GM11168 (cell line): Measurements from ENCODE around the gene HINT3.

Experiments
- in situ Hi-C: fragments of 300-500 bp; cut with MboI; formaldehyde crosslinking; loops from one replicate; pipeline ENCODE4 v1.12.0; 2022; ENCODE audit warnings: low sequenced_read_pairs; ENCODE audit not compliant: unreplicated experiment

Gene HINT3

DNA sequence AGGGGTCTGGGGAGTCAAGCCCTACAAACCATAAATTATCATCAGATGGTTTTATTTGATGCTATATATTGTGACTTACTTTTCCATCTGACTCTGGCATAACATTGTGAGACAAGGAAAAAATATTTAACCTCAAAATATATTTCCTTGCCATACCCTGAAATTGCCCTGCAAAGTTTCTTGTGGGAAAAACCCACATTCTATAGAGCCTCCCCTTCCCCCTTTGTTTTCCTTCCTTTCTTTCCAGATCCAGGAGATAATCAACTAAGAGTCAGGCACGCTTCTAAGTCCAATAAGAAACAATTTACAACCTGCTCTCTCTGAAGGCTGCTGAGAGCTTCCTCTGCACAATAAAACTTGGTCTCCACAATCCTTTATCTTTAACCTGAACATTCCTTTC lies 17.5 kb upstream of the HINT3 start:
- in situ Hi-C loops, result no loop called here

DNA sequence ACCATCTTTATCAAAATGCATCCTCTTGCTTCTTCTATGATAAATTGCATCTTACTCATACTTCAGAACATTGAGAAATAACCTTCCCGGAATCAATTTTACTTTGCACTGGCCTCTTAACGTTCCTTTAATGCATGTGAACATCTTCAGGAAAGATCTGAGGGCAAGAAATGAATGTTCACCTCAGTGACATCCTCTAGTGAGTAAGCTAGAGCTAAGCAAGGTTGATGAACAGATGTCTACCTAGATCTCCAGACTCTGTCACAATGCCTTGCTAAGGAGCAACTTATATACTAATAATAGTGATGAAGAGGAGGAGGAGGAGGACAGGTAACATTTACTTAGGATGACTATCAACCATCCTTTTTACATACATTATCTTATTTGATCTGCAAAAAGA lies 16.8 kb upstream of the HINT3 start:
- in situ Hi-C loops, result no loop called here

DNA sequence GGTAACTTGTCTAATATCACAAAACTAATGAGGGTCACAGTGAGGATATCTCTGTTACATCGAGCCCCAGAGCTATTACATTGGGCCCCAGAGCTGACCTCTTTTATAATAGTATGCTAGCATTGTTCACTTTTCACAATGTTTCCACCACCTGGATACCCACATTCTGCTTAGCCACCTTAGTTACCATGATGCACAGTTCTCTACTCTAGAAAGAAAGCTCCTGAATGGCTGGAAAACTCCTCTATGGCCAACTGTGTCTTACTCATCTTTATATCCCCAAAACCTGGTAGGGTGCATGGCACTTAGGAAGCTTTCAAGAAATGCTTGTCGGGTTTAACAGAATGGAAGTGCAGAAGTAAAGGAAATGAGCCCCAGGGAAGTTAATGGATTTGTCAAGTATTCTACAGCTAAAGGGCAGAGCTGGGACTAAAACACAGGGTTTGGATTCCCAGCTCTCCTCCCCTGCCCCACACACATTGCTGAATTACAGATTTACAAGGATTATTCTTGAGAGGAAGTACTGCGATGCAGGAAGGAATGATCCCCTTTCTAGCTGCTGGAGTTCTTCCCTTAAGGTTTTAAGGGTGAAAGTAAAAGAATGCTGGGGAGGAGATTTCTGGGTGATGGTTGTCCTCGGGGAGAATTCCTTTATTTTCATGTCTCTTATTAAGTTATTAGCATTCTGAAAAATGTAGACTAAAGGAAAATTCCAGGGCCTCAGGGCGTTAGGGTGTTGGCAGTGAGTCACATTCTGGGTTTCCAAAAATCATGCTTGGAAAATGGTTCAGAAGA lies 16.1 kb upstream of the HINT3 start:
- in situ Hi-C loops, result no loop called here

DNA sequence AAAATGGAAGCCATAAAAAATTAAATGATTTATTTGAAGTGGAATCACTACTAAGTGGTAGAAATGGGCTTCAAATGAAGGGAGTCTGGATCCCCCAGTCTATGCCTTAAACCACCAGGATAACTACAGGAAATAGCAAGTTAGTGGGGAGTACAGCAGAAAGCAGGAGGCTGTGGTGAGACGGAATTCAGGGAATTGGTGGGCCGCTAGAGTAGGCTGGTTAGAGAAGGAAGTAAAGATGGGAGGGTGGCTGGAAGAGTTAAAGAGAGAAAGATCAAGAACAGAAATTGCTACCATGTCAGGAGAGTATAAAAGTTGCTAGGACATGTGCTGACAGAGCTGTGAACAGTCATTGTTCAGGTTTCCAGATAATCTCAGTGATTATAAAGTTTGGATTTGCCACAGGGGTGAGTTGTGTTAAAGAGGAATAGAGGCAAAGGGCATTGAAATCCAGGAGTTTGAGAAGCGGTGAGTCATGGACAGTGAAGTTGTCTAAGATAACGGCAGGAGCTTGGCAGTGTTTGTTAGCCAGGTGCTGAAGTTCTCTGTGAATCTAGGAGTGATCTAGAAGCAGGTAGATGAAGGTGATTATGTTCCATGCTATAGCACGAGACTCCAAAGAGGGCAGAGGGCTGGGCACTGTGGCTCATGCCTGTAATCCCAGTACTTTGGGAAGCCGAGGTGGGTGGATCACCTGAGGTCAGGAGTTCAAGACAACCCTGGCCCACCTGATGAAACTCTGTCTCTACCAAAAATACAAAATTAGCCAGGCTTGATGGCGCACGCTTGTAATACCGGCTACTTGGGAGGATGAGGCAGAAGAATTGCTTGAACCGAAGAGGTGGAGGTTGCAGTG lies 13.7 kb upstream of the HINT3 start:
- in situ Hi-C loops, result no loop called here

DNA sequence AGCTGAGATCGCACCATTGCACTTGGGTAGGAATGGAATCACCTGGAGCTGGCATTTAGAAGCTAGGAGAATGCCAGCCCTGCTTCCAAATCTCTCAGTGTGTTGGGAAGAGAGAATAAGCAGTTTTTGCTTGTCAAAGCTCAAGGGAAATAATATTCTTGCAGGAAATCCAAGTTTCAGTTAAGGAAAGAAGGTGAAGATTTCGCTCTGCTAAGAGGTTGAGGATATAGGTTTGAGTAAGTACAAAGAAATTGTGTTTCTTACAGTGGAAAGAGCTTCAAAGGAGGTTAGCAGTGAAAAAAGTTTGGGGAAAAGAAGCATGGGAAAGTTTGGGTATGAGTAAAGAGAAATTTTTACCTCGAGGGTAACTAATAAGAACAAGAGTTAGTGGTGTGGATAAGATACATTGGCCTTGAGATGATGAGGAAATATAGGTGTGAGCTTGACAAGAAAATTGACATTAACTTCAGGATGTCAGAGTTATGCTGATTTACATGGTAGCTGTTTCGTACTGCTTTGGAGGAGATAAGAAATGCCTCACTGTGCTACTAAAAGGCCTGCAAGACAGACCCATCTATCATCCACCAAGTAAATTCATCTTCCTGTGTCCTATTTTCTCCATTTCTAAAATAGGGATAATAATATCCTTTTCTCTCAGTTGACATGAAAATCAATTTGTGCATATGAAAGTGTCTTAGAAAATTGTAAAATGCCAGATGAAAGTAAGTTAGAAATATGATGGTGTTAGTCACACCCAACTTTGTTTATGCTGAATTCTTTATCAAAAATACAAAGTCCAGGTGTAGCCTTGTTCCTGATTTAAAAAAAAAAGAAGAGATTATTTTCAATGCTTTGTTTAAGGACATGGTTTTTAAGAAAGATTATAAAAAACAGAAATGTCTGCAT lies 12.8 kb upstream of the HINT3 start:
- in situ Hi-C loops, result no loop called here

DNA sequence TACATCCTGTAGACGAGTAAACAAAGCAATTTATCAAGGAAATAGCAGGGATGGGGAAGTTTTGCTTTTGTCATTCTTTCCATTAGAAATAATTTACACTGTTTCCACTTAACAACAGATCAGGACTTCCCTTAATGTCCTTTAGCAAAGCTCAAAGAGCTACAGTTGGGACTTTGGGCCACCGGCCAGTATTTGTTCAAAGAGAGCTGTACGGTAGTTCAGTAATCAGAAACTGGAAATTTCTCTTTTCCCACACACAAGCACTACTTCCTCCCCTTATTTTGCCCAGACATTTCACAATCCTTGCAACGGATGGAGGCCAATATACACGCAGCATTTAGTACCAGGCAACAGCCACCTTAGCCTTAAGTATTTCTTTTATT lies 12.1 kb upstream of the HINT3 start:
- in situ Hi-C loops, result no loop called here

DNA sequence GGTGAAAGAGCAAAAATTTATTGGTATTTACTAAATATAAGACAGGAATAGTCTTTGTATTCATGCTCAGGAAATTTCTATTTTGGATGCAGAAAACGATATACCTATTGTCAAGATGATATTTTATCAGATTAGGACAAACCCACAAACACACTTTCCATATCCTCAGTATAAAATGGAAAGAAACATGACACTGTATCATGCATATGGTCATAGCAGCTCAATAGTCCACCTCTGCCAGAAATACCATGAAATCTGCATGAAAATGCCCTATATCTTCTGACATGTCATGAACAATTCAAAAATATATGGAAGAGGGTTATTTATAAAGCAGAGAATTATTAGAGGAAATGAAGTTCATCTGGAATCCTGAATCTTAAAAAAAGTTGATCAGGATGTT lies 11.7 kb upstream of the HINT3 start:
- in situ Hi-C loops, result no loop called here

DNA sequence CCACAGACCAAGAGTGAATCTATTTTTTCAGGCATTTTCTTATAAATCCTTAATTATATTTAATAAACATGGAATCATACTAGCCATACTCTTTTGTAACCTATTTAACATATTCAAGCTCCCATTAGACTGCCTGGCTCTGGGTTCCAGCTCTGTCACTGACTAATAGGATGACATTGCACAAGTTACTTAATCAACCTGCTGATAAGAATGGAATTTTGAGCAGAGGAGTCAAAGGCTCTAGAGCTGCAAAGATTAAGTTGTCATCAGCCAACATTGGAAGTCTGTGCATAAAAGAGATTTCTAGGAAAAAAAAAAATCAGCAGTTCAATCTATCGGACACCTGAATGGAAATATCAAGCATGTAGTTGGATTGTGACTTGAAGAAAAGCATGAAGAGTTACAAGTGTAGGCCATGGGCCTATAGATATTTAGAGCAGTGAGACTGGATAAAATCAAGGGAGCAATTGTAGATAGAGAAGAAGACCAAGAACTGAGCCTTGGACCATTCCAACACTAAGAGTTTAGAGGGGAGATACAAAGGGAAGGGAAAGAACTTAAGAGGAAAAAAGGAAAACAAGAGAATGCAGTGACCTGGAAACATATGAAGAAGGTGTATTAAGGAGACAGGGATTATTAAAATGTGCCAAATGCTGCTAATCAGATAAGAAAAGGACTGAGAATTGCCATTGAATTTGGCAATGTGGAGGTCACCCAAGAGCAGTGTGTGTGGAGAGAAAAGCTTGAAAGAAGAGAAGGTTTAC lies 11.0 kb upstream of the HINT3 start:
- in situ Hi-C loops, result no loop called here

DNA sequence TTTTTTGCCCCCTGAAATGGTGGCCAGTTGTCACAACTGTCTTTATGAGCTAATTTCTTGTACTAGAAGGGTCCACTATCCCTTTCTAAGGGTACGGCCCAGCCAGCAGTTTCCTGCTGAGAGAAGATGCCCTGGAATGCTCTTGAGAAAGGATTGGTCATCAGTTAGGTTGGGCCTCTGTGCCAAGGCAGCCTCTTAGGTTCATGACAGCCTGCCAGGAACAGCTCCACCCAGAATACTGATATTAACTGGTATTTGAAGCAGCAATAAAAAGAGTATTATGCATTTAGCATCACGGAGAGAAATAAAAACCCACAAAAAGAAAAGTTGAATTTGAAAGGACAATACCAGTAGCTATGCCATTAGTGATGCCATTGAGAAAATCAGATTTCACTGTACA lies 9.0 kb upstream of the HINT3 start:
- in situ Hi-C loops, result no loop called here

DNA sequence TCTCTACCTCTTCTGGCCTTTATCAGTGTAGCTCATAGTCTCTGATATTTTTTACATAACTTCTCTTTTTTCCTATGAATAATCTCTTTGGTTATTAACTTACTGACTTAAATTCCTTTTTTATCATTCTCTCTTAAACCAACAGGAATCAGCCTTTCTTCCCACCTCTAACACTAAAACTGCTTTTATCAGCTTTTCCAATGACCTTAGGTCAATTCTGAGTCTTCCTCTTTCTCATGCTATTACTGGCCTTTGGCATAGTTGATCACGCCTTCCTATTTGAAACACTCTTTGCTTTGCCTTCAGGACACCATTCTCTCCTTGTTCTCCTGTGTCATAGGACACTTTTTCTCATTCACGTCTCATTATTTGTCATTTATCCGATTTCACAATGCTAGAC lies 8.1 kb upstream of the HINT3 start:
- in situ Hi-C loops, result no loop called here

DNA sequence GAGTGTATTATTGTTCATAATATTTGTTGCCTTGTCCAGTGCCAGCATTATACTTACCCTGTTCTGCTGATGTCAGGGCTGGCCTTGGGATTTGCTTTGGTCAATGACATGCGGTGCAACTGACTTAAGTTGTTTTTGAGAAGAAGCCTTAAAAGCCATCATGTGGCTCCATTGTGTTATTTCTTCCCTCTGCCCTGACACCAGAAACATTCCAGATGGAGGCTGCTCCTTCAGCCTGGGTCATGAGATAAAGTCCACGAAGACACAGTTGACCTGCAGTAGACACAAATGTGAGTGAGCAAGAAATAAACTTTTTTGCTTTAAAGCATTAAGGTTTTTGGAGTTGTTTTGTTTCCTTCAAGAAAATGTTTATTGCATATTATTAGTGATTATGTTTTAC lies 7.5 kb upstream of the HINT3 start:
- in situ Hi-C loops, result no loop called here

DNA sequence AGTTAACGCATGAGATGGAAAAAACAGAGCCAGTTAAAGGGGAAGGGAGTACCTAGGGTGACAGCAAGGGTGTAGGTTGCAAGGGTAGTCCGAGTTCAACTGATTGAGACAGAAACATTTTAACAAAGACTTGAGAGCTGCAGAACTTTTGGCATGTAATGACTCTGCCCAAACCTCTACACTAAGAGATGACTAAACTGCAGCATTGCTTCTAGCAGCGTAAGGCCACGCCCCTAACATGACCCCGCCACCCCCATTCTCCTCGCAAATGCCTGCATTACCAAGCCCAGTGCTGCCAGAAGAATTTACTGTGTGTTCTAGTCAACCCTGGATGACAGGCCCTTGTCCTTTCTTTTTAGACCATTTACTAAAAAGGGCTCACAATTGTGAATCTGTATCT lies 6.3 kb upstream of the HINT3 start:
- in situ Hi-C loops, result loop anchor here (25.0 kb wide), 1 partner anchor 638 kb away; the partner anchor contains the start of gene HDDC2

DNA sequence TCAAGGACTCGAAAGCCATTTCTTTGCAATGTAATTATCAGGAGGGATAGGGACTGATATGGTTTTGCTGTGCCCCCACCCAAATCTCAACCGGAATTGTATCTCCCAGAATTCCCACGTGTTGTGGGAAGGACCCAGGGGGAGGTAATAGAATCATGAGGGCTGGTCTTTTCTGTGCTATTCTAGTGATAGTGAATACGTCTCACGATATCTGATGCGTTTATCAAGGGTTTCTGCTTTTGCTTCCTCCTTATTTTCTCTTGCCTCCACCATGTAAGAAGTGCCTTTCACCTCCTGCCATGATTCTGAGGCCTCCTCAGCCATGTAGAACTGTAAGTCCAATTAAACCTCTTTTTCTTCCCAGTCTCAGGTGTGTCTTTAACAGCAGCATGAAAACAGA lies 5.9 kb upstream of the HINT3 start:
- in situ Hi-C loops, result loop anchor here (25.0 kb wide), 1 partner anchor 638 kb away; the partner anchor contains the start of gene HDDC2

DNA sequence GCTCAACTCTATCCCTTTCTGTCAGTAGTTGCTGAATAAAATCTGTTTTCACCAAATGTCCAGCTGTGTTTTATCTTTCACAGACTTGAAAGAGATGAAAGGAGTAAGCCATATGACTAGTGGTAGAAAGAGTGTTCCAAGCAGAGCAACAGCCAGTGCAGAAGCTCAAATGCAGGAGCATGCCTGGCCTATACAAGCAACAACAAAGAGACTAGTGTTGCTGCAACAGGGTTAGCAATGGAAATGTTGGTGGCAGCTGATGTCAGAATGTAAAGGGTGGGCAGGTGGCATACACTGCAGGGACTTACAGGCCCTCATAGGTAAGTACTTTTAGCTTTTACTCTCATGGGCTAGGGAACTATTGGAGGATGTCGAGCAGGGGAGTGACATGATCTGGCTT lies 5.2 kb upstream of the HINT3 start:
- in situ Hi-C loops, result loop anchor here (25.0 kb wide), 1 partner anchor 639 kb away; the partner anchor contains the start of gene HDDC2

DNA sequence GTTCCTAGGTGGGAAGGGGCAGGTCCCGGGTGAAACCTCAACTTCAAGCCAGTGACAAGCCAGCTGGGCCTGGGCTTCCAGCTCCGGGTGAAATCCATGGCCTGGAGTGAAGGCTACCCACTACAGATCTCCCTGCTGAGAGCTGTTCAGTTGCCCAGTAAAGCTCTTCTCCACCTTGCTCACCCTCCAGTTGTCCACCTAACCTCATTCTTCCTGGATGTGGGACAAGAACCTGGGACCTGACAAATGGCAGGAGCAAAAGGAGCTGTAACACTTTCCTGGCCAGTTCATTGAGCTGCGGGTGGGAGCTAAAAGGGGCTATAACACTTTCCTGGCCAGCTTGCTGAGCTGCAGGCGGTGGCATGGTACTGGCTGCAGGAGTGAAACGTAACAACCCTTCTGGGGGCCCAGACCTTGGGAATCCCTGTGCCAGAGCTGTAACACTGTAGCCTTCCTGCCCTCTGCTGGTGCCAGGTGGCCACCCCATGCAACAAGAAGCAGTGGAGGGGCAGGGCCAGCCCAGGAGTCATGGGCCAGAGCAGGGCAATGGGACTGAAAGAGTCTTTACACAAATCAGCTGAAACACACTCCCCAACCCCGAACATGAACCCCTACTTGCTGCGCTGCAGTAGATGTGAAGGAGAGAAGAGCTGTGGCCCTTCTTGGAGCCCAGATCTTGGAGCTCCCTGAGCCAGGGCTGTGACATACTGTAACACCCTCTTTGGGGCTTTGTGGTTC lies 3.6 kb upstream of the HINT3 start:
- in situ Hi-C loops, result loop anchor here (25.0 kb wide), 1 partner anchor 641 kb away; the partner anchor contains the start of gene HDDC2

DNA sequence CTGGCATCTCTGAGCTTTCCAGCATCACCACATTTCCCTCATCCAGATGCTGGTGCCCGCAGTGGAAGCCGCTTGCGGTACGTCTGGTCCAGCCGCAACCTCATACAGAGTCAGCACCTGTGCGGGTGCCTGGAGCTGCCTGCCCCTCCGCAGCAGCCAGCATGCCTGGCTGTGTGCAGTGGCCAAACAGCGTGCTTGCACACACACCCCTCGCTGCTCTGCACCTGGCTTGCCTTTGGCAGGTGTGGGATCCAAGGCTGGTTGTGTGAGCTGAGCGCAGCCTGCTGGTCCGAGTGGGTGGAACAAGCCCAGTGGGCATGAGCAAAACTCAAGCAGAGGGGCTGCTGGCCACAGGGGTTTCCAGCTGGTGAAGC lies 3.1 kb upstream of the HINT3 start:
- in situ Hi-C loops, result loop anchor here (25.0 kb wide), 1 partner anchor 641 kb away; the partner anchor contains the start of gene HDDC2

DNA sequence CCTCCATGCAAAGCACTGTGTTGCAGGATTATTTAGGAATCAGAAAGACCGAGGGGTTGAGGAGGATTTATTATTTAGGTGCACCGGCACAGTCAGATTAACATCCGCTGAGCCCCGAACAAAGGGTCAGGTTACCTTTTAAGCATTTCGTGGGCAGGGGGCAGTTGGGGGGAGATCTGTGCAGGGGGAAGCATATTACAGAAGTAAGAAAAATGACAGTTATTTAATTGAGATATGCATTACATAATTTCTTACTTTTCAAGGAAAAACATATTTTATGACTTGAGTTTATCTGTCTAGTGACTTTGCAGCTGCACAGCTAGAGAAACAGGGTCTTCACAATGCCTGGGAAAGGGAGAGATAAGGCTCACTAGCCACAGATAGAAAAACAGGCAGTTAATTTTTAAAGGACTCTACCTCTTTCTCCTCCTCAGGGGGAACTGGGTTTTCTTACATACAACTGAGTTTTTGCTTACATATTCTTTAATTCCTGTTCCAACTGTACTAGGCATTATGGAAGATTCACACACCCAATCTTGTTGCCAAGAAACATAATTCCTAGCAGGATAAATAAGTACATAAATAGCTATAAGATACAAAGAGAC lies 1.7 kb upstream of the HINT3 start:
- in situ Hi-C loops, result loop anchor here (25.0 kb wide), 1 partner anchor 643 kb away; the partner anchor contains the start of gene HDDC2

DNA sequence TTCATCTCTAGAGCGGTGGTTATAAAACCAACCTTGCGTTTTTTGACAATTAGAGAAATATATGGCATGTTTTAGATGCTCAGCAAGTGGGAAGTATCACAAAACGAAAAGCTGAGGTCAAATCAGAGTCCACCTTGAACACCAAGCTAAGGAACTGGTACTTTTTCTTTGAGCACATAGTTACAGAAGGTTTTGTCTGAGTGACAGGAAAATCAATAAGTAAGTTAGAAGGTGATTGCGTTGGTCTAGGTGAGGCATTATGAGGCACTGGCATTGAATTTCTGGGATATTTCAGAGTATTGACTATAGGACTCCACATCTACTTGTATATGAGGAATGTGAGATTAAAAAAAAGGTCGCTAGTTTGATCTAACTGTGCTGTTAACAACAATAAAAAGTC lies 597 bp upstream of the HINT3 start:
- in situ Hi-C loops, result loop anchor here (25.0 kb wide), 1 partner anchor 644 kb away; the partner anchor contains the start of gene HDDC2
